ENCODE results near the gene IGSF10. TPM values are rescaled to one million over a fixed set of nuclear protein-coding genes. Genes with fewer than 3 reads are reported as not detected.

The IGSF10 gene
- under 0.01 TPM in 1 of 2 replicates, not detected in the other for total RNA-seq

GRCh38 chr3:151460774-151461450 is at the start of gene IGSF10:
TSS of gene IGSF10 (minus strand) at chr3:151461061. CDS start at chr3:151458709, 2,352 bp downstream.

Other genes with a start within 250 kb of the IGSF10 start
- gene P2RY14, start 182.5 kb downstream of the IGSF10 start, total RNA-seq, result not detected in 2 replicates
- gene GPR87, start 144.2 kb downstream of the IGSF10 start, total RNA-seq, result 0.20 TPM in 1 of 2 replicates, not detected in the other
- gene P2RY13, start 131.5 kb downstream of the IGSF10 start, total RNA-seq, result not detected in 2 replicates
- not detected in 2 replicates for gene P2RY12, start 76.3 kb downstream of the IGSF10 start, total RNA-seq

Measured in mammary microvascular endothelial cell (primary cell).